HG02759 (cell line): Measurements from ENCODE around the gene GARIN5A.

Experiments
- ATAC-seq: cut with Tn5 transposase; IDR thresholded peaks from one replicate; pipeline ENCODE4 v1.9.1; 2021; ENCODE audit warnings: mild to moderate bottlenecking, moderate library complexity; ENCODE audit not compliant: unreplicated experiment

GARIN5A gene

DNA sequence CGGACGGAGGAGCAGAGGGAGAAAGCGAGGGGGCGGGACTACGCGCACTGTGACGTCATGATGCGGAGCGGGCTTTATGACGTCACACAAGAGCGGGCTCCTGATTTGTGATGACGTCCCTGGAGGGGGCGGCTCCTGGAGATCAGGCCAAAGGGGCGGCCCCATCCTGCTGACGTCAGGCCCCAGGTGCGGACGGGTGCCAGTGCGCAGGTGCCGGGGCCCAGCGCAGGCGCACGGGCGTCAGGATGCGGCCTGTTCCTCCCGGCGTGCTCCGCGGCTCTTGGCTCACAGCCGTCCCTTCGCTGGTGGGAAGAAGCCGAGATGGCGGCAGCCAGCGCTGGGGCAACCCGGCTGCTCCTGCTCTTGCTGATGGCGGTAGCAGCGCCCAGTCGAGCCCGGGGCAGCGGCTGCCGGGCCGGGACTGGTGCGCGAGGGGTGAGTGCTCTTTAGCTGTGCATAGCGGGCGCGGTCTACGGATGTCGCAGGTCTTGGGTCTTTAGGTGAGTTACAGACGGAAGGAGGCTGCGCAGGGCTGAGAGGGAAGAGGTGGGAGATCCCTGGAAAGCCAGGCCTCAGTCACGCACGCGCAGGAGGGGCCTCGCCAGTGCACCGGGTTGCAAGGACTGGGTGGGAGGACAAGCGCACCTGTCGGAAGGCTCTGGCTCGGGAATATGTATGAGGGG is at the start of gene GARIN5A, which contains the start of gene EMC10:
Gene GARIN5A, minus strand, starts transcription at position 625 of the 683 bp plus-strand sequence. Its CDS starts 460 bp downstream, at position 165.
Gene EMC10, plus strand, starts transcription at position 284 of the 683 bp plus-strand sequence. Its CDS starts 38 bp downstream, at position 322.
- peak; percentile 86 for ATAC-seq

DNA sequence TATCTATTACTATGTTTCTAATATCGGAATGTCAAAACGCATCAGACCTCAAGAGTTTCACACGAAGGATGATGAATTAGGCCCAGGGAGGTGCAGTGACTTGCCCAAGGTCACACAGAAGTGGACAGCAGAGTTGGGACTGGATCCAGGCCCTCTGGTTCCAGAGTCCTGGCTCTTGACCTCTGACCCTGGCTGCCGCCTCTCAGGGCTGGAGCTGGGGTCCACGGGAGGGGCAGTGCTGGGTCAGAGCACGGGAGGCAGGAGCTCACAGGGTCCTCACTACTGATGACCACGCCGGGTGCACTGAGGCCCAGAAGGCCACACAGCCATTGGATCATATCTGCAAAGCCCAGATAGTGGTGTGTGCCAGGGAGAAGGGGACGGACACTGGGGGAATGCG is 46.2 kb upstream of the GARIN5A start:
- no peak for ATAC-seq

DNA sequence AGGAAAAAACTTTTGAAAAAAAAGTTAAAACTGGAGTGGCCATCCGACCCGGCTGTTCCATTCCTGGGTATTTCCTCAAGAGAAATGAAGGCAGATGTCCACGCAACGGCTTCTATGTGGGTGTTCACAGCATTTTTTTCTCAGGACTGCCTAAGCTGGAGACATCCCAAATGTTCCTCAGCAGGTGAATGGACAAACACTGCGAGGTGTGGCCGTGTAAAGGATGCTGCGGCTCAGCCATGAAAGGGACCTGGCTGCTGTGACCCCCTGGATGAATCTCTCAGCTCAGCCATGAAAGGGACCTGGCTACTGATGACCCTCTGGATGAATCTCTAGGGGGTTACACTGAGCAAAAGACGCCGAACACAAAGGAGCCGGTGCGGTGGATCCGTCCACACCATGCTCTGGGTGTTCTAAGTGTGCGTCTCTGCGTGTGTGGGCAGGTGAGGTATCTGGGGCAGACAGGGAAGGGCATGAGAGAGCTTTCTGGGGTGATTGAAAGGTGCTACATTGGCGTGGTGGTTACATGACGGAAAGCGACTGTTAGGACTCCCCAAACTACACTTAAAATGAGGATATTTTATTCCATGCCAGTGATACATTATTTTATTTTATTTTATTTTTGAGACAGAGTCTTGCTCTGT is 44.3 kb upstream of the GARIN5A start:
- ATAC-seq: no peak

DNA sequence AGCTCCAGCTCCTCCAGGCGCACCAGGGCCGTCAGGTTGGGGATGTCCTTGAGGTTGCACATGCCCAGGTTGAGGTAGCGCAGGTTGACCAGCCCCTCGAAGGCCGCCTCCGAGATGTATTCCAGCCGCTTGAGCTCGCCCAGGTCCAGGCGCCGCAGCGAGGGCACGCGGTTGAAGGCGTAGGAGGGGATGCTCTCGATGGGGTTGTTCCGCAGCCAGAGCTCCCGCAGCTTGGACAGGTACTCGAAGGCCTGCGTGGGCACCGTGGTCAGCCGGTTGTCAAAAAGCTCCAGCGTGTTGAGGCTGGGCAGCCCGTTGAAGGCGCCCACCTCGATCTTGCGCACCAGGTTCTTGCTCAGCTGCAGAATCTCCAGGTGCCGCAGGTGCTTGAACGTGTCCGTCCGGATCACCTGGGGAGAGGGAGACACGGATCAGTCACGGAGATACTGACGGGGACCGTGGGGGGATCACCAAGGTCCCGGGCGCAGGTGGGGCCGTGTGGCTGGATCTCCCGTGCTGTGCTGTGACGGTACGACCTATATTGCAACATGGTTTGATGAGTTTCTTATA is 42.4 kb upstream of the GARIN5A start:
- ATAC-seq: no peak

DNA sequence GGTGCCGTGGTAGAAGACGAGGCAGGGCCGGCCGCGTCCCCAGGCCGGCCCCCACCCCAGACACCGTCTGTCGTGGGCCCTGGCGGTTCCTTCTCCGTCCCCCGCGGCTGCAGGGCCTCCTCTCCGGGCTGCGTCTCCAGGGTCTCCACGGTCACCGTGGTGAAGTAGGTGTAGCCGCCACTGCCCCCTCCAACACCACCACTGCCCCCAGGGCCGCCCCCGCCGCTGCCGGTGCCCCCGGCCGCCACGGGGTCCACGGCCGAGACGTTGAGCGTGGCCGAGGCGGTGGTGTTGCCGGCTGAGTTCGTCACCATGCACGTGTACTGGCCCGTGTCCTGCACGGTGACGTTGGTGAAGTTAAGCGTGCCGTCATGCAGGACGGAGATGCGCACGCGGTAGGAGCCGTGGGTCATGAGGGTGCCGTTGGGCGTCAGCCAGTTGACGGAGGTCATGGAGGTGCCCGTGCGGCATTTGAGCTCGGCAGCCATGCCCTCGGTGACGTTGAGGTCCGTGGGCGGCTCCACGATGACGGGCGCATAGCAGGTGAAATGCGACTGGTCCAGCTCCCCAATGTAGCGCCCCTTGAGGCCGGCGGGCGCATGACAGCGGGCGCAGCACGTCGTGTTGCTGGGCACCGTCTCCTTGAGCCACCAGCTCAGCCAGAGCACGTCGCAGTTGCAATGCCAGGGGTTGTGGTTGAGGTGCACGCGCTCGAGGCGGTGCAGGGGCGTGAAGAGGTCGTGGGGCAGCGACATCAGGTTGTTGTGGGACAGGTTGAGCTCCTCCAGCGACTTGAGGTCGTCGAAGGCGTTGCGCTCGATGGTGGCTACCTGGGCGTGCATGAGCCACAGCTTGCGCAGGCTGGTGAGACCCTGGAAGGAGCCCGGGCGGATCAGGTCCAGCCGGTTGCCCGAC is 41.7 kb upstream of the GARIN5A start:
- no peak for ATAC-seq

DNA sequence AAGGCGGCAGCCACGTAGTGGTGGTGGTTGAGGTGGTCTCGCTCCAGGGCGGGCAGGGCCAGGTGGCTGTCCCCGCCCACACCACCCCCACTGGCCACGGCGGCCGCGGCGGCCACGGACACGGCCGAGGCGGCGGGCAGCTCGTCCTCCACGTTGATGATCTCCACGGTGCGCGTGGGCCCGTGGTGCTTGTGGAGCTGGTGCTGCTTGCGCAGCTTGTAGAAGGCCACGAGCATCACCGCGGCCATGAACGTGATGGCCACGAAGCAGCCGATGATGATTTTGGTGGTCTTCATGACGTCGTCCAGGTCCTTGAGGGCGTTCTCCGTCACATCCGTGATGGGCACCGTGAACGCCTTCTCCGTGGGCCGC is 41.0 kb upstream of the GARIN5A start:
- ATAC-seq: no peak

DNA sequence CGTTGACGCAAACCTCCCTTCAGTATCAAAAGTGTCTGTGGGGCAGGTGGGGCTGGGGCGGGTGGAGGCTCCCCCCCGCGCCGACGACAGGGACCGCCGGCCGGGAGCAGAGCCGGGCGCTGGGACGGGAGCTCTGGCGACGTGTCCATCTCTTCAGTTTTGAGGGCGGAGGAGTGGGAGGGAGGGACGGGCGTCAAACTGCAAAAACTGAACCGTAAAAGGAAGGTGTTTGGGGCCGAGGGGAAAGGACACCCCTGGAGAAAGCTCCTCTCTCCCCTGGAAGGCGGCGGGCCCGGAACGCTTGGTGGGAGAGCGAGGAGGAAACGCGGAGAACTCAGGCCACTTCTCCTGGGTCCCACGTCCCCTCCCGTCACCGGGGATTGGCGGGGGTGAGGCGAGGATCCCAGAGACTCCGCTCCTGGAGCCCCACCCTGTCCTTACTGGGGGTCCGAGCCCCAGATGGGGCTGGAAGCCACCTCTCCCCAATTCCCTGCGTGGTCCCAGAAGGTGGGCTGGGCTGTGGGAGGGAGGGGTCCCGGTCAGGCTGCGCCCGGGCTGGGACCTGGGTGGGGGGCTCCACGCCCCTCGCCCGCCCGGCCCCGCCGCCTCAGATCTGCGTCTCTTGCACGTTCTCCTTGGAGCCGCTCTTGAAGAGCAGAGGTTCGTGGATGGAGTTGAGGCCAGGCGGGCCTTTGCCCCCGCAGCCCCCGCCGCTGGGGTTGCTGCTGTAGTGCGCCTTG is 40.5 kb upstream of the GARIN5A start:
- ATAC-seq: no peak

DNA sequence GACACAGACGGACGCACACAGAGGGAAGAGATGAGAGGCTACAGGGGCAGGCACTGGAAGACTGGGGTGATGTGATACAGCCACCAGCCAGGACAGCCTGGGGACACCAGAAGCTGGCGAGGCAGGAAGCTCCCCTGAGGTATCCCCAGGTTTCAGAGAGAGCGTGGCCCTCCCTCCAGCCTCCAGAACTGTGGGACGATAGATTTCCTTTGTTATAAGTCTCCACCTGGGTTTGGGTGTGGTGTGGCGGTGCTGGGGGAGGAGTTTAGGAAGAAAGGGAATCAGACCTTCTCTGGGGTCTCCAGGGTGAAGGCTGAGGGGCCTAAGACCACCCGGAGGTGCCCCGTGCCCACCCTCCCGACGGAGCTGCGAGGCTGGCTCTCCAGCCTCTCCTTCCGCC is 39.8 kb upstream of the GARIN5A start:
- ATAC-seq: no peak

DNA sequence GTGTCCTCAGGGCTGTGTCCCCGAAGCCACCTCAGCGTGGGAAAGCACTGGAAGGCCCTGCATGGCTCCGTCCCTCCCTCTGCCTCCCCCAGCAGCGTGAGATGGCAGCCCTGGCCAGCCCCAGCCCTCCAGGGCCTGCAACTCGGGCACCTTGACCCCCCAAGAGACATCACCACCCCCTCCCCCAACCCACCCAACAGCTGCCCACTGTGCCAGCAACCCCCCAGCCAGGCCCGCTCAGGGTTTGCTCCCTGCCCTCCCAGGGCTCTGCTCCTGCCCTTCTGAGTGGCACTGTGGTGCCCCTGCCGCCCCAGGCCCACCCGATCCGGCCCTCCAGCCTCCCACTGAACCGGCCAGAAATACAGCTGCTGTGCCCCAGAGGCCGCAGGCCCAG is 38.5 kb upstream of the GARIN5A start:
- no peak for ATAC-seq

DNA sequence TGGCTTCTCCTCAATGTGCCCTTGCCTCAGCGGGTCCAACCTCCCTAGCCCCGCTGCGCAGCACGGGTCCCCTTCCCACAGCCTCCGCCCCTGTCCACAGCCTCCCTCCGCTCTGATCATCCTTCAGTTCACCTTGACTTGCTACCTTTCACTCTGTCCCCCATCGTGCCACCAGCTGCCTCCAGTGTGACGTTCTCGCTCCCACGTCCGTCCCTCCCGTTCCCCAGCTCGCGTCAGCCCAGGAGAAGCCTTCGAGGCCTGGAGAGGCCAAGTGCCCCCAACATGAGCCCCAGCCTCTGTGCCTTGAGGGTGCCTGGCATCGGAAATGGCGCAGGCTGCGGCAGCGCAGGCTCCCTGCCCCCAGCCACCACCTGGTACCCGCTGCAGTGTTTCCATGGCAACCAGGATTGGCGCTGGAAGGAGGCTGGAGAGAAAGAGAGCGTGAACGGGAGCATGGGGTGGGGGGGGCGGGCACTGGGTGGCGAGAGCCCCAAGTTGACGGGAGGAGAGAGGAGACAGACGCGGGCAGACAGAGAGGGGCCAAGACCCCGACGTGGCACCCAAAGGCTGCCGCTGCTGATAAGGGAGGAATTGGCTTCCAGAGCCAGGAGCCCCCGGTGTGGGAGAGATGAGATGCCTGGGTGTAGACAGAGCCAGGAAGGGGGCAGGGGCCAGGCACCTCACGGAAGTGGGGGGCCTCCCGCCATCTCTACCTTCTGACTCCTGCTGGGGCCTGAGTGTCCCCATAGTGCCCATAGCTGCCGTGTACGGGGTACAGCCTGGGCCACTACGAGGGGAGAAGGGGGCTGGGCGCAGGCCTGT is 37.9 kb upstream of the GARIN5A start:
- no peak for ATAC-seq

DNA sequence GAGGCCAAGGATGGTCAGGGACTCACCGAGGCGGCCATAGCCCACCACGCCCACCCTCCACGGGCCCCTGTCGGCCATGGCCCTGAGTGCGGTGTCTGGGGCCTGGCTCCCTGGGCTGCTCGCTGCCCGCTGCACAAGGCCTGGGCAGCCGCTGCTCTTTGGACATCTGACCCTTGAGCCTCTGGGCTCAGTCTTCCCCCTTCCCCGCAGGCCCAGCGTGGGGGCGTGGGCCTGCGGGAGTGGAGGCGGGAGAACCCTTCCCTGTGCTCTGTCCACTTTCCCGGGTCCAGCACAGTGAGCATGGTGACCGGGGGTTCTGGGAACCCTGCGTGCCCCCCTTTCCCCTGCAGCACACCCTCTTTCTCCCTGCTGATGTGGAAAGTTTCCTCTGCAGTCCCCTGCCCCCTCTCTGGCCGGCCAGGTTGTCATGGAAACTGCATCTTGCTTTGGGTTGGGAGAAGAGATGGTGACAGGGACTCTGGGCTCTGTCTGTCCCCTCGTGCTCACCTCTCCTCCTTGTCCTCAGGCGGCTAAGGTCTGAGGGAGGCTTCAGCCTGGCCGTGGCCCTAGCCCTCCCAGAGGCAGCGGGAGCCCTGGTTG is 37.2 kb upstream of the GARIN5A start, which contains the start of gene ASPDH:
Gene ASPDH, minus strand, starts transcription at position 168 of the 600 bp plus-strand sequence. Its CDS starts 90 bp downstream, at position 78.
- no peak for ATAC-seq

DNA sequence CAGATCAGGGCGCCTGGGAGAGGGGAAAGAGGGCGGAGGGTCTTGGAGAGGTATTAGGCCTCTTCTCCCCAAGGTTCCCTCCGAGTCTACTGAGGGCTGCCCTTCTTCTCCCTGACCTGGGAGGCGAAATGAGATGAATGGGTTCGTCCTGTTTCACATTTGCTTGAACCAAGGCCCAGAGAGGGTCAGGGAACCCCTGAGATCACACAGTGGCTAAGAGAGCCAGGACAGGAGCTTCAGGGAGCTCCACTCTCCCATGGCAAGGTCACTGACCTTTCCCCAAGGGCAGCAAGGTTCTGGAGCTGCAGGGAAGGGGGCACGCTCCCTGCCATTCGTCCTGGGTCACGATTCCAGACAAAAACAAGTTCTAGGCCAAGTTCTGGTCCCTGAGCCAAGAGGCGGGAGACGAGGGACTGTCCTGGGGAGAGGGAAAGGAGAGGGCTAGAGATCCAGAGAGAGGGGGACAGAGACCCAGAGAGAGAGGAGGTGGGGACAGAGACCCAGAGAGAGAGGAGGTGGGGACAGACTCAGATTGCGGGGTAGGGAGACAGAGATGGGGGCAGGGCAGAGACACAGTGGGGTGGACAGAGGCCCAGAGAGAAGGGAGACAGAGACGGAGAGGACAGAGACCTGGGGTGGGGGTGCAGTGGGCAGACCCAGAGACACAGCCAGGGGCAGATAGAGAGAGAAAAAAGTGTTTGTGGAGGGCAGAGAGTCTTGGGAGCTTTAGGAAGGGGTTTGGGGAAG is 36.5 kb upstream of the GARIN5A start:
- no peak for ATAC-seq

DNA sequence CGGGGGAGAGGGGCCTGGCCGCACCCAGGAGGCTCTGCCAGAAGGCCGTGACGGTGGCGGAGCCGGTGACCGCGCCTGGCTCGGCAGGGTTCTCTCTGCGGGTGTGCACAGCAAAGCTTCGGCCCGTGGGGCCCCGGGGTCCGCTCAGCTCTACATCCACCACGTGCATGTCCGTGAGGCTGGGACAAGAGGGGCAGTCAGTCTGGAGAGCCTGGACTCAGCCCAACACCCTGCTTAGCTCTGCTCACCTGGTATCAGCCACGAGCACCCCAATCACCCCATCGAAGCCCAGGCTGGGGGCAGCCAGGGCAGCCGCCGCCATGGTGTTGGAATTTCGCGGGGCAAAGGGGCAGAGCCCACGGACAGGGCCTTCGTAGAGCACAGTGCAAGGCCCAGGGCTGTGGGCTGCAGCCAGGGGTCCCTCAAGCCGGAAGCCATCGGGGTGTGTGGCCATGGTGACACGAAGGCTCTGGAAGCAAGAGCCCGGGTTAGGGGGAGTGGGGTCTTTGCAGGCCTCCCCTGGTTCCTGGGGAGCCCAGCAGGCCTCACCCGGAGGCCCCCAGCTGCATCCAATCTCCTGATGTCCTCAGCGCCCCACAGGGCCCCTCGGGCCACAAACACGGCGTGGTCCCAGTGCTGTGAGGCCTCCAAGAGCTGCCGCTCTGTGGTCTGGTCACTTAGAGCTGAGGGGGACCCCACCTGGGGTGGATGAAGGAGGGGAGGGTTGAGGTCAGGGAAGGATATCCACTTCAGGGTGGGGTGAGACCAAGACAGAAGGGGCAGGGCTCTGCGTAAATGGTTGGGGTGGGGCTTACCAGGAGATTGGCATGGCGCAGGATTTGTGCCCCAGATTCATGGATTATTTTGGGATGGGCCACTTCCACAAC is 35.7 kb upstream of the GARIN5A start:
- no peak for ATAC-seq

DNA sequence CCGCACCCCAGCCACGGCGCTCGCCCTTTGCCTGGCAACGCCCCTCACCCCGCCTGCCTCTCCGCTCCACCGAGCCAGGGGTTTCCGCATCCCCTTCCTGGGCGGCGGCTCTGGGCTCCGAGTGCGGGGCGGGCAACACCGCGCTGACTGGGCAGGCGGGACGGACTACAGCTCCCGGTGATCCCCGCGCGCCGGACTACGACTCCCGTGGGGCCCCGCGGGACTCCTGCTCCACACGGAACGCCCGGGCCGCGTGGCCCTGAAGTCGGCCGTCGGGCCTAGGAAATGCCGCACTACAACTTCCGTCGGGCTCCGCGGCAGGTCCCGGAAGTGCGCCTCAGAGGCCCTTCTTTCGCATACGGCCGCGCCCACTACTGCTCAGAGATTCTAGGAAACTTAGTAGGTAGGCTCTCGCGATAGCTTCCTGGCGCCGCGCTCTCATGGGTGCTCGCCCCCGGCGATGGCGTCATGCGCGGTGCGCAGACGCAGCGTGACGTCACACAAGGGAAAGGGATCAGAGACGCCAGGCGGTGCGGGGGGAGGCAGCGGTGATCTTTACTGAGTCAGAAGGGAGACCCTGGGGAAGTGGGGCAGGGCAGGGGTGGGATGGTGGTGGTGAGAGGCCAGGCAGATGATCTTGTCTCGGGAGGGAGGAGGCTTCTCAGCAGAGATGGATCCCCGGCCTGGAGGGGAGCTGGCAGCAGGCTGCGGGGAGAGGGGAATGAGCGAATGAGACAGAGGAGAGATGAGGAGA is 34.6 kb upstream of the GARIN5A start, which contains the start of gene JOSD2:
Gene JOSD2, minus strand, starts transcription at position 123 of the 754 bp plus-strand sequence. CDS start 760 bp downstream, outside the sequence.
- peak; percentile 90 for ATAC-seq

DNA sequence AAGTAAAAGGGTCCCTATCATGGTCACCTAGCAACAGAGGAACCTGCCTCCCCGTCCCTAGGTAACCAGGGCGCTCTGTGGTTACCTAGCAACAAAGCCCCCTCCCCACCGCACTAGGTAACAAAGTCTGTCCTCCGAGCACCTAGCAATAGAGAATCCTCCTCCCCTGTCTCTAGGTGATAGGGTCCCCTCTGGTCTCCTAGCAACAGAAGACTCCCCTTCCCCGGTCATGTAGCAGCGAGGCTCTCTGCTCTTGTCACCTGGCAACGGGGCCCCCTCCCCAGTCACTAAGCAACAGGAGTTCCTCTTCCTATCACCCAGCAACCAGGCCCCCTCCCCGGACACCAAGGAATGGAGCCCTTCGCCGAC is 34.0 kb upstream of the GARIN5A start:
- no peak for ATAC-seq

DNA sequence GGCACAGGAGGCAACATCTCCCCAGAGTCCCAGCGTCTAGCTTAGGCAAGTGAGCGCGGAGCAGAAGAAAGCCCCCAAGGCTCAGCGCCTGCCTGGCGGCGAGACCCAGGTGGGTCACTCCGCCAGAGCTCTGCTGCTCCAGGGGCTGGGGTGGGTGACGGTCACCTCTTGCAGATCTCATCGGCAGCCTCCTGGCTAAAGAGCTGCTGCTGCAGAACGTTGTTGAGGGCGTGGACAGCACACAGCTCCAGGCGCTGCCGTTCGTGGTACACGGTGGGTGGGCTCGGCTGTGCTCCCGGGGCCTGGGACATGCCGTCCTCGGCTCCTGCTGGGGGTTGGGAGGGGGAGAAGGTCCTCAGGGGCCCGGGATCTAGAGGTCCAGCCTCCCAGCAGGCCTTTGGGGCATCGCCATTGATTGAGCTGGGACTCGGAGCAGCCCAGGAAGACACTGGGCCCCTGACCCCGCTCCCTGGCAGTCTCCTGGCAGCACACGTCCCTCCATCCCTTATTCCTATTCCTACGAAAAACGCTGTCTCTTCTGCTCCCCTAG is 33.5 kb upstream of the GARIN5A start:
- ATAC-seq: no peak
